ENCODE measurements around the gene KRT73.

DNA sequence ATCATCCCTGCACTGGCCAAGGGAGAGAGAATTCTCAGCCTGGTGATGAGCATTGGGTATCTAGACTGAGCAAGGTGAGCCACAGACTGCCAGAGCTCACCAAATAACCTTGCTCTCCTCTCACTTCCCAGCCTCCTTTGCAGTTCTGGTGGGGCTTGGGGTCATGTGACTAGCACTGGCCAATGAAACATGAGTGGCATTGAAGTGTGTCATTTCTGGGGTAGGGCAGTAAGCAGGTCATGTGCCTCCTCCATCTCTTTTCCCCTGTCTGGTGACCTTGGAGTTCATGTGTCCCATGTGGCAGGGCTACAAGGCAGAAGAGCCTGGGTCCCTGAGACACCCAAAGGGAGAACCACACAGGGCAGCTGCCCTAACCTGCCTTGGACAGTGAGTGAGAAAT, 13.5 kb downstream of the KRT73 start:
- no peak for TF ChIP-seq POLR2A (IDR thresholded peaks at IDR 0.05; ENCODE audit: extremely low read depth, insufficient read length)
- TF ChIP-seq, protein P1, sequence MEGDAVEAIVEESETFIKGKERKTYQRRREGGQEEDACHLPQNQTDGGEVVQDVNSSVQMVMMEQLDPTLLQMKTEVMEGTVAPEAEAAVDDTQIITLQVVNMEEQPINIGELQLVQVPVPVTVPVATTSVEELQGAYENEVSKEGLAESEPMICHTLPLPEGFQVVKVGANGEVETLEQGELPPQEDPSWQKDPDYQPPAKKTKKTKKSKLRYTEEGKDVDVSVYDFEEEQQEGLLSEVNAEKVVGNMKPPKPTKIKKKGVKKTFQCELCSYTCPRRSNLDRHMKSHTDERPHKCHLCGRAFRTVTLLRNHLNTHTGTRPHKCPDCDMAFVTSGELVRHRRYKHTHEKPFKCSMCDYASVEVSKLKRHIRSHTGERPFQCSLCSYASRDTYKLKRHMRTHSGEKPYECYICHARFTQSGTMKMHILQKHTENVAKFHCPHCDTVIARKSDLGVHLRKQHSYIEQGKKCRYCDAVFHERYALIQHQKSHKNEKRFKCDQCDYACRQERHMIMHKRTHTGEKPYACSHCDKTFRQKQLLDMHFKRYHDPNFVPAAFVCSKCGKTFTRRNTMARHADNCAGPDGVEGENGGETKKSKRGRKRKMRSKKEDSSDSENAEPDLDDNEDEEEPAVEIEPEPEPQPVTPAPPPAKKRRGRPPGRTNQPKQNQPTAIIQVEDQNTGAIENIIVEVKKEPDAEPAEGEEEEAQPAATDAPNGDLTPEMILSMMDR (IDR thresholded peaks at IDR 0.05; ENCODE audit: low read depth, low read length): no peak
- TF ChIP-seq, protein P2, sequence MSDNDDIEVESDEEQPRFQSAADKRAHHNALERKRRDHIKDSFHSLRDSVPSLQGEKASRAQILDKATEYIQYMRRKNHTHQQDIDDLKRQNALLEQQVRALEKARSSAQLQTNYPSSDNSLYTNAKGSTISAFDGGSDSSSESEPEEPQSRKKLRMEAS (IDR thresholded peaks at IDR 0.05; ENCODE audit: low read depth, low read length): no peak
- TF ChIP-seq MYC (IDR thresholded peaks at IDR 0.05; ENCODE audit: low read depth, low read length): no peak

Measured in NB4 (cell line).